Suppressor macrophage (primary cell): ENCODE data around the gene EIF2AK3.
"Not testable (repeated sequence)": the region's sequence is repeated elsewhere in the genome, so short reads cannot be mapped to it uniquely, and the experiment has no call there.

Experiments
- DNase-seq, 4 experiments: peaks; one replicate each; pipeline ENCODE4 v3.0.0-alpha.2; 2020 to 2022

The EIF2AK3 gene

DNA sequence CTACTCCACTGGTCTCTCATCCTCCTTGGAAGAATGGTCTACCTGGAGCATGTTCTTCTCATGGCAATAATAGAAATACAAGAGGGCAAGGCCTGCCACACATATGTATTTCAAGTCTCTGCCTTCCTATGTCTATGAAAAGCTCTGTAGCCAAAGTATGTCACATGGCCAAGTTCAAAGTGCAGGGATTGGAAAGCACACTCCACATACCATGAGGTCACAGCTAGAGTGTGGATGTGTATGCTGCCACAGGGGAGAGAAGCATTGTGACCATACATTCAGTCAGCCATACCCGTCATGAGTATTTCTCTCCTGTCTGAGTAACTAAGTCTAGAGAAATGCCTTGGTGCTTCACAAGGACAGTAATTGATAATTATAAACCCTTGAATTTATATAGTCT lies 8.8 kb upstream of the EIF2AK3 start:
- DNase-seq, result no peak

DNA sequence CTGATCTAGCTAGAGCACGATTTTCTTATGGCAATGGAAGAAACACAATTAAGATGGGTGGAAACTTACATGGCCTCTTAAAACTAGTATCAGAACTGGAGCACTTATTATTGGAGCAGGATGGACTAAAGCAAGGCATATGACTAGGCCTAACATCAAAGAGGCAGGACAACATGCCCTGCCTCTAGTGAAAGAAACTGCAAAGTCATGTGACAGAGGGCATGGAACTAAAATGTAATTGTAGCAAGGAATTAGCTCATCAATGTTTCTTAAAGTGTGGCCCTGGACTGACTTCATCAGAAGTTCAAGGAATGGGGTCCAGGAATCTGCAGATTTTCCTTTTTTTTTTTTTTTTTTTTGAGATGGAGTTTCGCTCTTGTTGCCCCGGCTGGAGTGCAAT lies 5.3 kb upstream of the EIF2AK3 start:
- peak in 1 of 4 experiments; percentile 10 for DNase-seq

DNA sequence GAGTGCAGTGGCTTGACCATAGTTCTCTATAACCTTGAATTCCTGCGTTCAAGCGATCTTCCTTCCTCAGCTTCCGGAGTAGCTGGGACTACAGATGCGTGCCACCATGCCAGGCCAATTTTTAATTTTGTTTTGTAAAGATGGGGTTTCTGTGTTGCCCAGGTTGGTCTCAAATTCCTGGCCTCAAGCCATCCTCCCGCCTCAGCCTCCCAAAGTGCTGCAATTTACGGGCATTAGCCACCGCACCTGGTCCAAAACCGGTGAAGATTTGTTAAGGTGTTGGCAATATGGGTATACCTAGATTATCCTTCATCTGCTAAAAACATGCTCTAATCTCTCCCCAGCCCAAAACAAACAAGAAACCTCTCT lies 1.3 kb upstream of the EIF2AK3 start:
- no peak for DNase-seq

DNA sequence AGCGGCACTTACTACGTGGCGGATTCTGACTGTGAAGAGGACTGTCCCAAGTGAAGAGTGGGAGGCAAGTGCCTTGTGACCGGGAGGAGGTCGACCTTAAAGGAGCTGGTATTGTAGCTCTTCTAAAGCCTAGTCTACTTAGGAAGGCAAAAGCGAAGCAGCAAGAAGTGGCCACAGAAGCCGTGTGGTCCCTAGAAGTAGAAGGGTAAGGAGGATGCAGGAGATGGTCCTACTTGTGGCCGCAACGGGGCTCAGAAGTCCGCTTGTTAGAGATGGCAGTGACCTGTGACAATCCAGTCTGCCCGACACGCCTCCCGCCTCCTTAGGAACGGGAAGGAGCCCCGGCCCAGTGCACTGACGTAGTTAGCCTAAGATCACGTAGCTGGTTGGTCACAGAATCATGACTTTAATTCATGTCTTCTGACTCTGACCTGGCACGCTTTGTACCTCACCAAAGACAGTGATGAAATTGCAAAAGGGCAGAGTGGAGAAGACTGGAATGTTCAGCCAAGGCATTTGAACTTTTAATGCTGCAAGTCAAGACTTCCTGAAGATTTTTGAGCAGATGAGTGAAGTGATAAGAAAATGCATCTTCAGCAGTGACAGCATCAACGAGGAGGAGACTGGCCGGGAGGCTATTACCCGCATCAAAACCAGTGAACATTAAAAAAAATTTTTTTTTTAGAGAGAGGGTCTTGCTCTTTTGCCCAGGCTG lies 749 bp upstream of the EIF2AK3 start:
- peak; percentile 97 to 99 (median 98) for DNase-seq

DNA sequence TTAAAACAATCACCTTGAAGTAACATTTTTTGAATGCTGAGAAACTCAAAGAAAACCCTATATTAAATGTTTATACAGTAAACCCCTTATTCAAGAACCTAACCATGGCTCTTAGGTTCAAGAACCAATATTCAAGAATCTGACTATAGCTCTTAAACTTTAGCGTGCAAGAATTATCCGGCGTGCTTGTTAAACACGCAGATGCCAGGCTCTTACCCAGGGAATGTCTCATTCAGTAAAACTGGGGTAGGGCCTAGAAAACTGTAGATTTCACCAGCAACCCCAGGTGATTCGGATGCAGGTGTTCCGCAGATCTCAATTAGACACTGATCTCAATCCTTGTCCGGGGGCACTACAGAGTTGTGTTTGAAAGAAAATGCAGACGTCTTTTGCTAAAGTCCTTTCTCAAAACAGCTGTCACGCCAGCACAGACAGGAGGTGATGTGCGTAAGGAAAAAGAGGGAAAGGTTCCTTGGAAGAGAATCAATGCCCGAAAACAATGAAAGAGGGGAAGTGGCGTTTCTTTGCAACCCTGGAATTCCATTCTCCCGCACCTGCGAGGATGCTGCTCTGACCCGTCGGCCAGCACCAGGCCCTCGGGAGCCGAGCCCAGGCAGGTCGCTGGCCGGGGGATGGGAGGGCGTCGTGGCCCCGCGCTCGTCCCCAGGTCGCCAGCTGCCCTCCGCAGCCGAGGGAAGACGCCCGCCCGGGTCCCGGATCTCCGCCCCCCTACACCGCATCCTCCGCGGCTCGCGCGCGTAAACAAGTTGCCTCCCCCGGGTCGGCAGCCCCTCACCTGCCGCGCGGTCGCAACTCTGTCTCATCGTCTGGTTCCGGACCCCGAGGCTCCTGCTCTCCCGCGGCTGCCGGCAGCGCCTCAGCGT lies 851 bp downstream of the EIF2AK3 start:
- peak; percentile 4 to 41 (median 30) for DNase-seq

DNA sequence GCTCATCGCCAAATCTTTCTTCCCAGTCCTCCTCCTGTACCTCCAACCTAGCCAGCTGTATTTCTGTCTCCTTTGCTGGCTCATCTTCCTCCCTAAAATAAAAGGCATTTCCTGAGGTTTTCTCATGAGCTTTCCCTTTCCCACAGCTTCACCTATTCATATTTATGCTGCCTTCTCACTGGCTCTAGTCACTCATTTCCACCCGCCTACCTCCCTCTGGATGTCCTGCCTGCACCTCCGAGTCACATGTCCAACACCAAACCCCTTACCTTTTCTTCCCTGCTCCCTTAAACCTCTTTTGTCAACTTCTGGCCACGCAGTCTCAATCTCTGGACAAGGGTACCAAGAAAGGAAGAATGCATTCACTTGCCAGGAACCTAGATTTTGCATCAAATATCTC lies 2.8 kb downstream of the EIF2AK3 start:
- DNase-seq, result no peak

DNA sequence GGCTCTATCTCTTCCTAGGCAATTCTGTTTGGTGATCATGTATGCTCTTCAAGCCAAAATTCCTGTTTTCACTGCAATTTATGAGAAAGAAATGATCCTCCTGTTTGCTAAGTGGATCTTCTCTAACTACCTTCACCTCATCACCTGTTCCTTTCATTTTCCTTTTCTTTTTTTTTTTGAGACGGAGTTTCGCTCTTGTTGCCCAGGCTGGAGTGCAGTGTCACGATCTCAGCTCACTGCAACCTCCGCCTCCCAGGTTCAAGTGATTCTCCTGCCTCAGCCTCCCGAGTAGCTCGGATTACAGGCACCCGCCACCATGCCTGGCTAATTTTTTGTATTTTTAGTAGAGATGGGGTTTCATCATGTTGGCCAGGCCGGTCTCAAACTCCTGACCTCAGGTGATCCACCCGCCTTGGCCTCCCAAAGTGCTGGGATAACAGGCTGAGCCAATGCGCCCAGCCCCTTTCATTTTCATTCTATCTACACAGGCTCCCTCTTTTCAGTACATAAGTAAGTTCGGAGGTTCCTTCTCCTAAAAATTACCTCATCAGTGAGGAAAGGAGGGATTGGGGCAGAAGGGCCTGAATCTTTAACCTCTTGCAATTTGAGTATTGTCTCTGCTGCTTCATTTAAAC lies 3.3 kb downstream of the EIF2AK3 start:
- DNase-seq, result not testable (repeated sequence)

DNA sequence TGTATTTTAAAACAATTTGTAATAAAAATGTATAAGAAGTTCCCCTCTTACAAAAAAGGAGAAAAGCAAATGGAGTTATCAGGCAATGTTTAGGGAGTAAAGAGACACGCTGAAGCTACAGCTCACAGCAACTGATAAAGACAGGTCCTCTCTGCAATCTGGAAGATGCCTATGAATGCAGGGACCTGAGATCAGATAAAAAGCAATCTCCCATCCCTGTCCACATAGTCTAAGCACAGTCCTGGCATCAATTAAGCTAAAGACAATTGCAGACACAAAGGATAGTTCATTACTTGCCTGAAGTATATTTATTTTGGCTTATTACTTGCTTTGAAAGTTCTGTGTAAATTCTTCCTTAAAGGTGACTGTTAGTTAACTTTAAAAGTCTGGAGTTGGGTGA lies 5.0 kb downstream of the EIF2AK3 start:
- no peak for DNase-seq

DNA sequence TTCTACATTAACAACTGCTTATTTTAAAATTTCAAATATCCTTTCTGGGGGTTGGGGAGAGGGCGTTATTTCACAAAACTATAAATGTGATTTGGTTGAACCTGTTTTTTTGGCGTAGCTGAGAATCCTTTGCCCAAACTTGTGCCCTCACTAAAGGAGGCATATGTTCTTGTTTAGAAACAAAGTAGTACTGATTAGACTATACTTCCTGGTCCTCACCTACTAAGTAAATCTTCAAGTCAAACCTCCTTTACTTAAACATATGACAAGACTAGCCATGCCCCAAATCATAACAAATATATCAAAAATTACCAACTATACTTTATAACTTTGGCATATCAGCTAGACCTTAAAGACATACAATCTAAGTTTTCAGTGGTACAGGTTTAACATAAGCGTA lies 5.8 kb downstream of the EIF2AK3 start:
- DNase-seq, result no peak

DNA sequence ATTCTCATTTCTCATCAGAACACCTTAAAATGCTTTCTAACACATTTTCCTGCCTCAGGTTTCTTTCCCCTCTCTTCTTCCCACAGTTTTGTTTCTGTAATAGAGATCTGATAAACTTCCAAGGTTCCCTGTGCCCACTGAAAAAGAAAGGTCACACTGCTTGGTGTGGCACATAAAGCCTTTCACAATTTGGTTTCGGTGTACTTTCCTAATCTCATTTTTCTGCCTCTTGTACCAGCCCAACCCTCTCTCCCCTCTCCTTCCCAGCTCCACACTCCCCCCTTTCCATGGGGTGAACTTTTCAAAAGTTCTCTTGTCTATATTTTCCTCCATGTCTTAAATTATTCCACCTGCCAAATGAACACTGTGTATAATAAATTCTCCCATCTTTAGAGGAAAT lies 7.2 kb downstream of the EIF2AK3 start:
- no peak for DNase-seq

DNA sequence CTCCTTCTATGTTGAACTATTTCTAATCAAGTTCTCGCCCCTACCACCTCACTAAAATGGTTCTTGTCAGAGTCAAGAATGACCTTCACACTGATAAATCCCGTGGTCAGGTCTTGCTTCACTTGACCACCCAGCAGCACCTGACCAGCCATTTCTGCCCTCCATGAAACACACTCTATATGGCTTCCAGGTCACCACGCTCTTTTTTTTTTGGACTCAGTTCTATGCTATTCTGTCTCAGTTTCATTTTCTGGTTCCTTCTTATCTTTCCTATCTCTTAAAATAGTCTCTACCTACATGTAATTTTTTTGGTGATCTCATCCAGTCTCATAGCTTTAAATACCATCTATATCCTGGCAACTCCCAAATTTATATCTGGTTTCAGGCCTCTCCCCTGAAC lies 11.4 kb downstream of the EIF2AK3 start:
- DNase-seq, result peak in 1 of 4 experiments; percentile 9

DNA sequence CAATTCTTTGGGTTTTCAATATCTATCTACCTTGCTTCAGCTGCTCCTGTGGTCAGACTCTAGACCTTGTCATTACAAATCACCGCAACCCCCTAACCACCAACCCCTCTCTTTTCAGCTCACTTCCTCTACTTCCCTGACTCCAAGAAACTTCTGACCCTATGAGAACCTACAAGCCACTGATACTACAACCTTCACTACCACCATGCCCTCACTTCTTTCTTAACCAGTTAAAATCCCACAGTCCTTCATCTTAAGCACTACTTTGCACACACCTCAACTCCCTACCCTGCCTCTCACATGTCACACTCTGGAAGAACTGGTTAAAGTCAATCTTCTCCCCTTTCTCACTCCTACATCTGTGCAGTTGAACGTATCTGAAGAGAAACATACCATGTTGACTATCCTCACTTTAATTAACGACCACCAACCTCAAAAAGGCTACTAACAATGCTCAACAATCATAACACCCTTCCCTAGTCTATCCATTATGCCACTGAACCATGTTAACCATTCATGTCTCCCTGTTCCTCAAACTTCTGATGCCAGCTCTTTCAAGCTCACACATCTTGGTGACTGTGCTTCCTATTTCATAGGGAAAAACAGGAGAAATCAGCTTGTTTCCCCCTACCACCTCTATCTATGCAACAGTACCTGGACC lies 12.6 kb downstream of the EIF2AK3 start:
- no peak for DNase-seq

DNA sequence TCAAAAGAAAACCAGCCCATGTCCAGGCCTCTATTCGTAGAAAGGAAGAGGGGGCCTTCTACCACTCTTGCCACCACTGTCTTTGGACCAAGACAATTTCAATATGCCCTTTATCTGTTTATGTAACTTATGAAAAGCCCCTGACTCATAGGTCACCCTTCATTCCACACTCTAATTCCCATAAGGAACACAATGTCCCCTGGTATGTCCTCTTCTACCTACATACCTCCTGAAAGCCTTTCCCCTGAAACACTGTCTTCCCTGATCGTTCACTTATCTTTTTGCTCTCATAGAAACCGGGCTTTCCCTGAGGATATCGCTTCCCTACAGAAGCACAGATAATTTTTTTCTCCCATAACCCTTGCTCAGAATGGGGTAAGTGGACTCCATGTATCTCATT lies 13.3 kb downstream of the EIF2AK3 start:
- DNase-seq, result no peak

DNA sequence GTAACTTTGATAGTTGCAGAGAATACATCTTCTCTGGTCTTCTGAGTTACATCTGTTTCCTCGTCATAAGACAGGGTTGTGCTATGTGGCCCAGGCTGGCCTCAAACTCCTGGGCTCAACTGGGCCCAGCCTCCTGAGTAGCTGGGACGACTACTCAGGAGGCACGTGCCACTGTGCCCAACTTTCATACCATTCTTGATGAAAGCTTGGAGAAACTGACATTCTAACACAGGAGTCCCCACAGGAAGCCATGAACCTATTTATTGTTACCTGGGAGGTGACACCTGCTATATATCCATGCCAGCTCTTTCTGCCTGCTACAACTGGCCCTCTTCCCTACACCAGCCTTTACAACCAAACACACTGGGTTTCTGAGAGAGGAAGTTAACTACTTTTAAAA lies 19.1 kb downstream of the EIF2AK3 start:
- DNase-seq, result no peak

DNA sequence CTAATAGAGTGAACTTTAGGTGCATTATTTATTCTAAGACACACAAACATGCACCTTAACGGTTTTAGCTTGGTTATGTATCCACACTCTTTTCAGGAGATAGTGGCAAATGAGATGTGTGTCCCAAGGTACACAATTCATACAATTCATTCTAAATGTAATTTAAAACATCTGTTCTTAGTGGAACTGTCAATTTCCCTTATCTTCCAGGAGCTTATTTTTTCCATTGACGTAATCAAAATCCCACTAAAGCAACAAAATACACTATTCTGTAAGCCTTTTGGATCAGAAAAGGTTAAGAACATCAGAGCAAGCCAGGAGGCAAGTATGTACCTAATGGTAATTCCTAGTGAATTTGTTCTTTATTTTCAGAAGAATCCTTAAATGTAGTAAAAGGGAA lies 19.8 kb downstream of the EIF2AK3 start:
- DNase-seq, result no peak

DNA sequence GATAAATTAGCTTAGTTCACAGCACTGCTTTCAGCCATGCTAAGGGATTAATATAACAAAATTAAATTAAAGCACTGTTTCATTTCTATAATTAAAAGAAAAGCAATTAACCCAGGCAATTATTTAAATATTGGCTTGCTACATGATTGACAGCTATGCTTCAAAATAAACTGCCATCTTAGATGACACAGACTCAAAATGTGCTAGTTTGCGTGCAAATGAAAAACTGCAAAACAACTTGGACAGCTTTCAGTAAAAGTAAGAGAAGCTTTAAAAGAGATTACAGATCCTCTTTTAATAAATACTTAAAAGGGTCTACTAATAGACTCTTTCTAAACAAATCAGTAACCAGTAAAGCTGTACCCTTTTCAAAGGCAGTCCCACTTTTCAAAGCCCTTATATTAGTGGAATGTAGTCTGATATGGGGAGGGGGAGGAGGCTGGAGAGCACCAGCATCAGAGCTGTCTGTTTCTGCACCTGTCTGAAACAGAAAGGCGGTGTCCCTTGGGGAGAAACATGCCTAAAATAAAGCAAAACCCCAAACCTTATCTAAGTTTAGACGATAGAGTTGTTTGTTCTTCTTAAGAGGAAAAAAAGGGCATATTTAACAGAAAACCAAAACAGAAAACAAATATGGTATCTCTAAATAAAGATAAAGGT lies 20.8 kb downstream of the EIF2AK3 start:
- DNase-seq, result no peak

DNA sequence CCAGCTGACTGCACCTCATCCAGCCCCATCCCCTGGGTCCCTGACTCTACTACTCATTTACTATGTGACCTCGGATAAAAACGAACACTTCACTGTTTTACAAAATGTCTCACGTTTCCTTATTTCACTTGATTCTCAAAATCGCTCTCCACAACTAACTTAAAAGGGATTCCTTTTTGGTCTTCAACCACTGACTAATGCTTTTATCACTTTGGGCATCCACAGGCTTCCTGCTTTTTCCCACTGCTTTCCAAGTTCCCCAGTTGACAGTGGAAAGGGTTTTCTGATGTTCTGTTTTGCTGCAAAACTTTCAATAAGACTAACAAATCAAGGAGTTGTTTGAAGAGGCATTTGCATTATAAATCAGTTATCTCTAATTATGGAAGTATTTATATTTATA lies 24.1 kb downstream of the EIF2AK3 start:
- no peak for DNase-seq

DNA sequence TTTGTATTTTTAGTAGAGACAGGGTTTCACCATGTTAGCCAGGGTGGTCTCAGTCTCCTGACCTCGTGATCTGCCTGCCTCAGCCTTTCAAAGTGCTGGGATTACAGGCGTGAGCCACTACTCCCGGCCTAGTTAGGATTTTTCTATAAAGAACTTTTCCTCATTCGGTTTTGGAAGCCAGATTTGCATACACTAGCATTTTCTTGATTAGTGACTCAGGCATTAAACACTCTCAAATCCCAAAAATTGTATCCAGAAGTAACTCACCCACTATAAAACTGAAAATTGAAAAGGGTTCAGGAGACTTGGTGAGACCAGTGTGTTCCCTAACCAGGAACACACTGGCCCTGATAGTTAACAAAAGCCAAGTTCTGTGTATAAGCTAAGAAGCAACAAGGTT lies 25.2 kb downstream of the EIF2AK3 start:
- DNase-seq, result peak in 1 of 4 experiments; percentile 26

DNA sequence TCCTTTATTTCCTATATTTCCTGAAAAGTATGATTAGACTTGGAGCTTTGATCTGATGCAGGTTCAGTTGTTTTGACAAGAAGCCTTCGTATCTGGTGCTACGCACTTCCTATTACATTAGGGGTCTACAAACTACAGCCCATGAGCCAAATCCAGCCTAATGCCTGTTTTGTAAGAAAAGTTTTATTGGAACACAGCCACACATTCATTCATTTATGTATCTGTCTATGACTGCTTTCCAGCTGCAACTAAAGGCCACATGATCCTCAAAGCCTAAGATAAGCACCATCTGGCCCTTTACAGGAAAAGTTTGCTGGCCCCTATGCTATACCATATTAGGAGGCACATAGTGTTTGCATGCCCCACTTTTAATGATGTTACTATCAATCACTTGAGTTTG lies 26.0 kb downstream of the EIF2AK3 start:
- DNase-seq, result no peak

DNA sequence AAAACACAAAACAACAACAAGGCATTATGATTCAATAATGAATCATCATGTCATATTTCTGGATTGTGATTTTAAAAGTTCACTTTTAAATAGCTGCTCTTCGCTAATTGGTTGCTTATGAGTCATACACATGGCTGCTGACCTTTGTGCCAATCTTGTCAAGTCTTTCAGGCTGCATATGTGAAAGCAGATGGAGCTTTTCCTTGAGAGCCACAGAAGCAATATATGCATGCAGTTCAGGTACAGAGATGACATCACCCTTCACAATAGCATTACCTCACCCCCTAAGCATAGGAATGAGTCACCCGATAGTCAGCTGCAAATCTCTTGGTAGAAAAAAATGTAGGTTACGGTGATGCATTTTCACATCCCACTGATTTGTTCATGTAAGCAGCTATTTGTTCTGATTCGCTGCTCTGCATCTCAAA lies 27.2 kb downstream of the EIF2AK3 start:
- DNase-seq, result peak; percentile 68 to 91 (median 80)

DNA sequence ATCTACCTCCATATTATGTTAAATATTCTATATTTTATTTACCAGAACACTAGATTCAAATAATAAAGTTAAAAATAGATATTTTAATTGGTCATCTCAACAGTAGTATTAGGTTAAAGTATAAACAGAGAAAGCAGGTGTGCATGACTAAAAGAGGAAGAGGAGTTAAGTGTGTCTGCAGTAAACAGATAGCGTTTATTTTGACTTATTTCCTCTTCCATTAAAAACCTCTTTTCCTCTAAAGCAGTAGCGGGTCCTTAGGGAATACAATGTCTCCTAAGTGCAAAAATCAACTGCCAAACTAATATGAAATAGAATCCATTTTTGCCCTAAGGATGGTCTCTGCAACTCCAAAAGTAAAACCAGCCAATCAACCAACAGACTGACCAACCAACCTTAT lies 27.7 kb downstream of the EIF2AK3 start:
- DNase-seq, result peak in 2 of 4 experiments; percentile 9 to 16

DNA sequence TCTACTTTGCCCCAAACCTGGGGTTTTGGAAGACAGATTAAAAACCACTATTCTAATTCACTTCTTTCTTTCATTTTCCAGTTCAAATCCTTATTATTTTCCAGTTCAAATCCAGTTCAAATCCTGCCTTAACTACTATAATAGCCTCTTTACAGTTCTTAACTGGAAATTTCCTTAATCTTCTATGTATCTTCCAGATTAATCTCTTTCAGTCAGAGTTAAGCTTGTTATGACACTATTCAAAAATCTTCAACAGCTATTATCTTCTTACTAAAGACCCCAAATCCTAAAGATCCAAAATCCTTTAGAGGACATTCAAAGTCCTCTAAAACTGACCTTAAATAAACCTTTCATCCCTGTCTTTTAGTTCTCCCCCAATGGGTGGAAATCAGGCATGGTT lies 30.1 kb downstream of the EIF2AK3 start:
- DNase-seq, result no peak
